Activated T-helper 1 cell treated with Interleukin-2 at 50 U/mL for 16 hours (primary cell): ENCODE results near the gene PTPN6.

Experiments used
- DNase-seq: peaks from one replicate; pipeline ENCODE4 v3.0.0-alpha.2; 2020; ENCODE audit warnings: low read depth

Gene PTPN6

GRCh38 chr12:6941782-6942181 is 9.4 kb upstream of the PTPN6 start:
- DNase-seq = no peak

GRCh38 chr12:6942331-6942665 is 8.9 kb upstream of the PTPN6 start:
- no peak for DNase-seq

DNA sequence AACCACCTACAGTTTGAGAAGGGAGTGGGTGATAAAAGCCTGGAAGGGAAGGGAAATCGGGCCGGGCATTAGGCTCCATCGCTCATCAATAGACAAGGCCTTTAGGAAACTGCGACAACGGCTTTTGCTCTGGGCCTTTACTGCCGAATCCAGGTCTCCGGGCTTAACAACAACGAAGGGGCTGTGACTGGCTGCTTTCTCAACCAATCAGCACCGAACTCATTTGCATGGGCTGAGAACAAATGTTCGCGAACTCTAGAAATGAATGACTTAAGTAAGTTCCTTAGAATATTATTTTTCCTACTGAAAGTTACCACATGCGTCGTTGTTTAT is 7.8 kb upstream of the PTPN6 start:
- DNase-seq = peak; percentile 62

DNA sequence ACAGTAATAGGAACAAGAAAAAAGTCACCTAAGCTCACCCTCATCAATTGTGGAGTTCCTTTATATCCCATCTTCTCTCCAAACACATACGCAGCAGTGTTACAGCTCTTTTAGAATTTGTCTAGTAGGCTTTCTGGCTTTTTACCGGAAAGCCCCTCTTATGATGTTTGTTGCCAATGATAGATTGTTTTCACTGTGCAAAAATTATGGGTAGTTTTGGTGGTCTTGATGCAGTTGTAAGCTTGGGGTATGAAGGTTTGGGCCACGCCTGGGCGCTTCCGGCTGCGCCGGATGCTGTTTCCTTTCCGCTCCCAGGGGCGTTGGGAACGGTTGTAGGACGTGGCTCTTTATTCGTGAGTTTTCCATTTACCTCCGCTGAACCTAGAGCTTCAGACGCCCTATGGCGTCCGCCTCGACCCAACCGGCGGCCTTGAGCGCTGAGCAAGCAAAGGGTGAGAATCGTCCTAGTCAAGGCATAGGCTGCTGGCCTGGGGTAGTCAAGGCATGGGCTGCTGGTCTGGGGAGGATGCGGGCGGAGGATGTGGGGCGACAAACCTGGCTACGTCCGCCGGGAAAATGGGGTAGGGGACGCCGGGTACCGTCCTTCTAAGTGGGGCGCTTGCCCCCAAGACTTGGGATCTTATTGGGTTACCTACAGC is 7.3 kb upstream of the PTPN6 start, which contains the start of the genes C12orf57 and RNU7-1:
C12orf57 (plus strand) TSS at position 301 of the 659 bp plus-strand sequence; CDS start at position 401, 100 bp downstream.
RNU7-1 (plus strand) TSS at position 95 of the 659 bp plus-strand sequence.
- peak; percentile 57 for DNase-seq

- peak; percentile 75 for DNase-seq
Measured at GRCh38 chr12:6944381-6945186, 6.6 kb upstream of the PTPN6 start.

GRCh38 chr12:6945613-6946012 is 5.5 kb upstream of the PTPN6 start:
- DNase-seq = no peak

GRCh38 chr12:6946033-6946919 is 4.9 kb upstream of the PTPN6 start:
- DNase-seq = peak; percentile 51

DNA sequence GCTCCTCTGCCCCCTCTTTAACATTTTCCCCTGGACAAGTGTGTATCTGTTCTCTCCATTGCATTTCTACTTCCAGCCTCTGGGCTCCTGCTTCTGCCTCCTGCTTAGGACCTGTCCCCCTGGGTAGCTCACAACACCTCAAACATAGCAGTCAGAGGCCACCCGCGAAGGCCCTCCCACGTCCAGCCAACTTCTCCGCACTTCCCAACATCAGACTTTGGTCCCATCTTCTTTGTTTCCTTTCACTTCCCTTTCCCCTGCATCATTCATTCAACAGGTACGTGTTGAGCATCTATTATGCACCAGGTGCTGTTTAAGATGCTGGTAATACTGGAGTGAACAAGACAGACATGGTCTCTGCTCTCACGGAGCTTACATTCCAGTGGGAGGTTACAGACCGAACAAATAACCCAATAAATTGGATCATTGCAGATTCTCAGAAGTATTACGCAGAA is 4.2 kb upstream of the PTPN6 start:
- no peak for DNase-seq

DNA sequence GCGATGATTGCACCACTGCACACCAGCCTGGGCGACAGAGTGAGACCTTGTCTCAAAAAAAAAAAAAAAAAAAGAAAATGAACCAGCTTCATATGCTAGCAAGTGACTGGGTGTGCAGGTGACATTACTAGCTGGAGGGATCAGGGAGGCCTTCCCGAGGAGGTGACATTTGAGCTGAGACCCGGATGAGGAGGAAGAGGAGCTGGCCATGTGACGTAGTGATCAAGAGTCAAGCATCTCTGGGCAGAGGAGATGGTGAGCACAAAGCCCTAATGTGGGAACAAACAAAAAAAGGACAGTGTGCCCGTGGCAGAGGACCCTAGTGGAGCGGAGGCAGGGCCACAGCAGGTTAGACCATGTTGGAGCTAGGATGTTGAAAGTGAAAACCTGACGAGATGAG is 3.5 kb upstream of the PTPN6 start:
- DNase-seq = no peak

DNA sequence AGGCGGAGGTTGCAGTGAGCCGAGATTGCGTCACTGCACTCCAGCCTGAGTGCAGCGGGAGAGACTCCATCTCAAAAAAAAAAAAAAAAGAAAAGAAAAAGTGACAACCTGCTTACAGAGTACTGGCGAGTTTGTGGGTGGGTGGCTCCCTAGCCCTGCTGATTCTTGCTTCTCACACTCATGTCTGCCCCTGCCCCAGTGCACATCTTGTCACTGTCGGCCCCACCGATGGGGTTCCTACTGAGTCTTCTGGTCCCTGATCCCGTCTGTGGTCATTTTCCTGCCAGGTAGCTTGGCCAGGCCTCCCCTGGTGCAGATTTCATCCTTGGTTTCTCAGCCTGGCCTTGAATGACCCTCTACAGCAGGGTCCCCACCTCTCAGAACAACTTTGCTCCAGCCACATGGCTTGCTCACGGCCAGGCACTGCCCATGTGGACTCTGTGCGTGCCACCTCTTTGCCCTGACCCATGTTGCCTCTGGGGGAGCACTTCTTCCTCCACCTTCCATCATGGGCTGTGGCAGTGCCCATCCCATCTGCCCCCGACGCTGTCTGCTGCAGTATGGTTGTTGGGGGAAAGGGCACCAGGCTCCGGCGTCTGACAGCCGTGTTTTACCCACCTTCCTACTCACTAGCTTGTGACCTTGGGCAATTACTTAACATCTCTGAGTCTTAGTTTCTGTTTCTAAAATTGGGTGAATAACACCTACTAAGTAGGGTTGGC is 2.1 kb upstream of the PTPN6 start:
- no peak for DNase-seq

GRCh38 chr12:6950401-6950801 is 755 bp upstream of the PTPN6 start:
- no peak for DNase-seq

GRCh38 chr12:6951551-6952120 is 480 bp downstream of the PTPN6 start:
- DNase-seq = no peak

GRCh38 chr12:6952121-6952862 is 1.1 kb downstream of the PTPN6 start:
- no peak for DNase-seq

DNA sequence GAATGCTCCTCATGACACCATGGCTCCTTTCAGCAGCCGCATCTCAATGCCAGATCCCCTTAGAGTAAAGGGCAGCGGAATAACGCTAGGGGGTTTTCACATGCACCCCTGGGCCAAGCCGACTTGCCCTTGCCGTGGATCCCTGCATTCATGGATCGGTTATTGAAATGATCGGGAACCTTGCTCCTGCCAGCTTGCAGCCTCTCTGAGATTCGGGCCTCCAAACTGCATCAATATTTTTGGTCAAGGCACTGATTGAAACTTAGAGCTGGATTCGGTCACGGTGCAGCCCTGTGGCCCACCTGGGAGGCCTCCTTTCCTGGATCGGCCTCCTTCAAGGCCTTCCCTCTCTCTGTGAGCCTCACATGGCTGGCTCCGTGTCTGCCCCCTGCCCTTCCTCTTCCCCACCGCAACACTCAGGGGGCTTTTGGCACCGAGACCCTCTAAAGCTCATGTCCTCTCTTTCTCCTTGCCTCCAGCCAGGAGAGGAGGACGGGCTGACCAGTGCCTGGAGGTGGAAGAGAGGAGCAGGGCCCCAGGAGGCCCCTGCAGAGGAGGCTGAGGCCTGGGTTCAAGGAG is 1.8 kb downstream of the PTPN6 start:
- DNase-seq = no peak

DNA sequence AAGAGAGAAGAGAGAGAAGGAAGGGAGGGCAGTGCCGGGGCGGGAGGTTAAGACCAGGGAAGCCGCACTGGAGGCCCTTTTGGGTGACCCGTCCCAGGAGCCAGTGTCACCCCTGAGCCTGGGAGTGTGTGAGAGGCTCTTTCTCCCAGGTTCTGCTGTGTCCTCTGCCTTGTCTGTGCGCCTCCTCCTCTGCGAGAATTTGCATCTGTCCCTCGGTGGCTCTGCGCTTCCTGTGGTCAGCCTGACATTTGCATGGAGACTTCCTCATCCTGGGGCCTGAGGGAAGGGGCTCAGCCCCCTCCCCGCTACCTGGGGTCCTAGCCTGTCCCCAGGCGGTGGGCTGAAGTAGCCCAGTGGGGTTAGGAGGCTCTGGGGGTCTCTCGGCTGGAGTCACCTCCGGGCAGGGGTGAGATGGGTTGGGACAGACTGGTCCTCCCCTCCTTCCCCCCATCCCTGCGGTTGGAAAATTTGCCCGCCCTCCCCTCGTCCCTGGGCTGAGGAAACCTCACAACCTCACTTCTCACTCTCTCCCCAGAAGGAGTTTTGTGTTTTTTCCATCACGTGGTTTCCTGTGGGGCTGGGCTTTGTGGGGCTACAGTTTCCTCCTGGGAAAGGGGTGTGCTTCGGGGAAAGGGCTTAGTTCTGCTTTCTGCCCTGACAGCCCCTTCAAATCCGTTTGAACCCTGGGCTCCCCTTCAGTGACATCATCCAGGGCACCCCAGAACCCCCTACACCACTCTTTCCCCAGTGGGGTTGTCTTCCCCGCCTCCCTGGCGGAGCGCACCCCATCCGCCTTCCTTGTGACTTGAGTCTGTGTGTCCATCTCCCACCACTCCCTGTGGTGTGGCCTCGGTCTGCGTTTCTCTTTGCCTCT is 2.5 kb downstream of the PTPN6 start:
- DNase-seq = peak; percentile 68

- no peak for DNase-seq
Measured at GRCh38 chr12:6954316-6955107, 3.4 kb downstream of the PTPN6 start.

GRCh38 chr12:6955108-6956020 is 4.2 kb downstream of the PTPN6 start:
- DNase-seq = no peak
